OCI-LY3 (cell line): ENCODE measurements around the gene MCF2L2.

Experiments used
- H2AFZ ChIP-seq: fragments of 200-600, 300-600 bp; shearing (Covaris generic); 2 replicates; pipeline ENCODE4 v1.6.0; 2014; ENCODE audit warnings: antibody characterized with exemption, low read depth, low read length
- H3K27ac ChIP-seq: fragments of 200-600, 300-600 bp; sonication (generic); 2 replicates; pipeline ENCODE4 v1.5.1; 2014; ENCODE audit warnings: mild to moderate bottlenecking, low read length, moderate library complexity, mixed read lengths
- H3K27me3 ChIP-seq: fragments of 200-600, 300-600 bp; sonication (generic); 2 replicates; pipeline ENCODE4 v1.6.1; 2014; ENCODE audit warnings: low read depth, low read length, mixed read lengths
- H3K36me3 ChIP-seq: fragments of 200-600, 300-600 bp; sonication (generic); replicated peaks from 2 replicates; pipeline ENCODE3; 2014; ENCODE audit warnings: low read depth, low read length, mixed read lengths
- H3K4me1 ChIP-seq: fragments of 300-600, 200-600 bp; sonication (generic); 2 replicates; pipeline ENCODE4 v1.6.1; 2014; ENCODE audit warnings: low read length, mixed read lengths
- H3K4me2 ChIP-seq: fragments of 200-600, 300-600 bp; sonication (generic); 2 replicates; pipeline ENCODE4 v1.6.1; 2014; ENCODE audit warnings: low read length, mixed read lengths
- H3K4me3 ChIP-seq: fragments of 300-600, 200-600 bp; sonication (generic); 2 replicates; pipeline ENCODE4 v1.5.1; 2014; ENCODE audit warnings: antibody characterized with exemption, mild to moderate bottlenecking, low read length, moderate library complexity
- H3K79me2 ChIP-seq: fragments of 300-600, 200-600 bp; shearing (Covaris generic); 2 replicates; pipeline ENCODE4 v1.6.1; 2014; ENCODE audit warnings: mild to moderate bottlenecking, low read length, mixed read lengths
- H3K9ac ChIP-seq: fragments of 300-600, 200-600 bp; shearing (Covaris generic); 2 replicates; pipeline ENCODE4 v1.6.0; 2014; ENCODE audit warnings: mild to moderate bottlenecking, low read length, moderate library complexity
- H3K9me3 ChIP-seq: fragments of 200-600, 300-600 bp; shearing (Covaris generic); 2 replicates; pipeline ENCODE4 v1.6.1; 2014; ENCODE audit warnings: low read length, mixed read lengths; ENCODE audit not compliant: insufficient read depth
- H4K20me1 ChIP-seq: fragments of 200-600, 300-600 bp; sonication (generic); 2 replicates; pipeline ENCODE4 v1.6.1; 2016; ENCODE audit warnings: low read length, mixed read lengths; ENCODE audit not compliant: insufficient read depth
- CTCF ChIP-seq: fragments of 200-600, 300-600 bp; sonication (generic); IDR thresholded peaks from 2 replicates; pipeline ENCODE4 v1.5.1; 2014; ENCODE audit warnings: antibody characterized with exemption, low read length, low read depth
- EZH2phosphoT487 ChIP-seq: fragments of 200-600 bp; shearing (Covaris generic); IDR thresholded peaks from 2 replicates; pipeline ENCODE4 v1.6.1; 2018; ENCODE audit warnings: antibody characterized with exemption, mixed run types, low read depth

The MCF2L2 gene

GRCh38 chr3:183283886-183284285 is 144.5 kb downstream of the MCF2L2 start:
- Histone ChIP-seq H3K9me3 (no peaks in the 10 kb centered on the region), H3K4me3 (no peak overlapping the region), H3K9ac (no peak overlapping the region), H3K27ac (no peak overlapping the region), H3K36me3 (no peaks in the 10 kb centered on the region), H3K4me2 (no peak overlapping the region), H2AFZ (no peak overlapping the region), H3K4me1 (peaks cover 27% of the 10 kb centered on the region), H3K27me3 (no peaks in the 10 kb centered on the region), H3K79me2 (no peaks in the 10 kb centered on the region), H4K20me1 (no peaks in the 10 kb centered on the region)
- no peak for TF ChIP-seq CTCF
- no peak for TF ChIP-seq EZH2phosphoT487

GRCh38 chr3:183281126-183281797 is 147.2 kb downstream of the MCF2L2 start:
- TF ChIP-seq CTCF, result no peak
- TF ChIP-seq EZH2phosphoT487, result no peak
- no peak overlapping the region for H3K4me3 ChIP-seq
- H4K20me1 ChIP-seq, result no peaks in the 10 kb centered on the region
- H3K9ac ChIP-seq, result no peak overlapping the region
- no peak overlapping the region for H2AFZ ChIP-seq
- no peaks in the 10 kb centered on the region for H3K79me2 ChIP-seq
- no peaks in the 10 kb centered on the region for H3K9me3 ChIP-seq
- peaks cover 21% of the 10 kb centered on the region for H3K4me1 ChIP-seq
- no peak overlapping the region for H3K4me2 ChIP-seq
- no peaks in the 10 kb centered on the region for H3K36me3 ChIP-seq
- H3K27me3 ChIP-seq, result no peaks in the 10 kb centered on the region
- H3K27ac ChIP-seq, result no peak overlapping the region

DNA sequence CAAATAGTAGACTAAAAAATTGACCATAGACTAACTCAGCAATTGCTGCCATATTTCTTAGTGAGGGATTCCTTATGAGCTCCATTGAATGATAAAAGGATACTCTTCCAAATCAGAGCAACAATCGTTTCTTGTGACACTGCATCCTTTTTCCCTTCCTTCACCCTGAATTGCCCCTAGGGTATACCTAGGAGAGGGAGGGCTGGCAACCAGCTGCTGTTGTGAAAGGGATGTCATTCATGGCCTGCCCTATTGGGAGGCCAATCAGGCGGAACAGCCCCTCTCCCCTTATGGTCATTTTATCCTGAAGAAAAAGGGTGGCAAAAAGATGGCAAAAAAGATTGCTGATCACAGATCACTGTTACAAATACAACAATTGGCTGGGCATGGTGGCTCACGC is 149.0 kb downstream of the MCF2L2 start:
- Histone ChIP-seq H3K27ac (no peak overlapping the region), H3K4me2 (no peak overlapping the region), H3K79me2 (no peaks in the 10 kb centered on the region)

More for the DNA sequence above, 149.0 kb downstream of the MCF2L2 start:
- Histone ChIP-seq H2AFZ (no peak overlapping the region), H3K9me3 (no peaks in the 10 kb centered on the region), H3K4me1 (peaks cover 4% of the 10 kb centered on the region), H3K9ac (no peak overlapping the region), H3K4me3 (no peak overlapping the region), H3K27me3 (no peaks in the 10 kb centered on the region), H4K20me1 (no peaks in the 10 kb centered on the region), H3K36me3 (no peaks in the 10 kb centered on the region)
- no peak for TF ChIP-seq CTCF
- no peak for TF ChIP-seq EZH2phosphoT487
